Fibroblast of lung (primary cell): ENCODE results near the gene NOMO2.
"Not testable (repeated sequence)": the region's sequence is repeated elsewhere in the genome, so short reads cannot be mapped to it uniquely, and the experiment has no call there.

Experiments
- EZH2 ChIP-seq: IDR thresholded peaks from 2 replicates; pipeline ENCODE4 v1.5.1; 2012; ENCODE audit warnings: low read length, control low read depth, mild to moderate bottlenecking; ENCODE audit errors: missing control alignments
- TF ChIP-seq, protein P1 (sequence below), 2 donors: IDR thresholded peaks in 1 of 2; conservative IDR thresholded peaks in 1 of 2; 1 replicate in 1 of 2; 2 replicates in 1 of 2; pipeline ENCODE4 v1.5.1; 2011 to 2012; ENCODE audit warnings: low read length in 2 of 2, control low read depth in 1 of 2, inconsistent platforms in 1 of 2, low read depth in 1 of 2, mild to moderate bottlenecking in 1 of 2

GRCh38 chr16:18492118-18492897 lies 69.6 kb downstream of the NOMO2 start:
- TF ChIP-seq EZH2: not testable (repeated sequence)
- TF ChIP-seq, protein P1, sequence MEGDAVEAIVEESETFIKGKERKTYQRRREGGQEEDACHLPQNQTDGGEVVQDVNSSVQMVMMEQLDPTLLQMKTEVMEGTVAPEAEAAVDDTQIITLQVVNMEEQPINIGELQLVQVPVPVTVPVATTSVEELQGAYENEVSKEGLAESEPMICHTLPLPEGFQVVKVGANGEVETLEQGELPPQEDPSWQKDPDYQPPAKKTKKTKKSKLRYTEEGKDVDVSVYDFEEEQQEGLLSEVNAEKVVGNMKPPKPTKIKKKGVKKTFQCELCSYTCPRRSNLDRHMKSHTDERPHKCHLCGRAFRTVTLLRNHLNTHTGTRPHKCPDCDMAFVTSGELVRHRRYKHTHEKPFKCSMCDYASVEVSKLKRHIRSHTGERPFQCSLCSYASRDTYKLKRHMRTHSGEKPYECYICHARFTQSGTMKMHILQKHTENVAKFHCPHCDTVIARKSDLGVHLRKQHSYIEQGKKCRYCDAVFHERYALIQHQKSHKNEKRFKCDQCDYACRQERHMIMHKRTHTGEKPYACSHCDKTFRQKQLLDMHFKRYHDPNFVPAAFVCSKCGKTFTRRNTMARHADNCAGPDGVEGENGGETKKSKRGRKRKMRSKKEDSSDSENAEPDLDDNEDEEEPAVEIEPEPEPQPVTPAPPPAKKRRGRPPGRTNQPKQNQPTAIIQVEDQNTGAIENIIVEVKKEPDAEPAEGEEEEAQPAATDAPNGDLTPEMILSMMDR (conservative IDR thresholded peaks at IDR 0.05 in 1 of 2, IDR thresholded peaks at IDR 0.05 in 1 of 2; ENCODE audit: low read depth in 1 of 2, low read length in 2 of 2): not testable (repeated sequence)
